Measurements from ENCODE around the gene ATP8A1. TPM values are rescaled to one million over a fixed set of nuclear protein-coding genes. Genes with fewer than 3 reads are reported as not detected.

The ATP8A1 gene
- total and polyA plus RNA-seq, 2 of the 8 experiments (the other 6 are each of a cell fraction or from before 2014, with no cell fraction given), result 3.7 to 14.9 TPM

- Histone ChIP-seq H3K27ac (ENCODE audit: low read depth, low read length) (no peak overlapping the region), H3K9me3 (ENCODE audit: insufficient read depth in 2 of 2, low read depth in 1 of 2, low read length in 1 of 2) (no peaks in the 10 kb centered on the region), H3K4ac (replicated peaks; ENCODE audit: insufficient read length, low read depth, low read length) (no peak overlapping the region), H3K4me2 (ENCODE audit: insufficient read depth in 1 of 2, low read depth in 2 of 2, low read length in 2 of 2) (no peak overlapping the region), H2AK5ac (ENCODE audit: low read depth, low read length) (no peak overlapping the region), H3K4me1 (replicated peaks in 1 of 4; ENCODE audit: control insufficient read depth in 3 of 4, insufficient read depth in 4 of 4, low read length in 3 of 4) (peaks cover 0 to 14% (median 2%) of the 10 kb centered on the region in 4 experiments; a peak in 4 of 7 replicates), H4K20me1 (replicated peaks in 1 of 2; ENCODE audit: control insufficient read depth in 1 of 2, insufficient read depth in 2 of 2, low read length in 2 of 2) (no peaks in the 10 kb centered on the region), H4K91ac (replicated peaks; ENCODE audit: insufficient read length, low read length) (no peak overlapping the region), H3K56ac (replicated peaks; ENCODE audit: insufficient read length, low read depth, low read length) (no peak overlapping the region), H2BK20ac (ENCODE audit: low read length) (no peak overlapping the region), H2BK5ac (ENCODE audit: low read depth, low read length) (no peak overlapping the region), H2BK15ac (ENCODE audit: low read length) (no peak overlapping the region), H2BK120ac (replicated peaks; ENCODE audit: low read depth, low read length) (no peak overlapping the region), H3K36me3 (ENCODE audit: control insufficient read depth in 2 of 4, insufficient read depth in 4 of 4, low read length in 3 of 4) (no peaks in the 10 kb centered on the region), H4K8ac (ENCODE audit: extremely low read depth, insufficient read depth, low read length) (no peak overlapping the region), H3K23ac (ENCODE audit: insufficient read length) (no peak overlapping the region), H3K9ac (replicated peaks in 1 of 4; ENCODE audit: extremely low read depth in 1 of 4, low read depth in 3 of 4, low read length in 3 of 4) (no peak overlapping the region), H3K23me2 (ENCODE audit: low read depth, low read length) (no peaks in the 10 kb centered on the region), H3K14ac (ENCODE audit: insufficient read length) (no peak overlapping the region), H3K79me2 (ENCODE audit: control insufficient read depth in 1 of 2, insufficient read depth in 2 of 2, low read length in 2 of 2) (no peaks in the 10 kb centered on the region), H3K18ac (ENCODE audit: extremely low read depth, low read length) (no peak overlapping the region), H4K5ac (ENCODE audit: insufficient read length, low read depth, low read length) (no peak overlapping the region), H3K27me3 (replicated peaks in 1 of 4; ENCODE audit: control insufficient read depth in 3 of 4, extremely low read depth in 1 of 4, insufficient read depth in 3 of 4, low read length in 3 of 4) (no peaks in the 10 kb centered on the region), H2BK12ac (ENCODE audit: low read depth, low read length) (no peak overlapping the region), H3K4me3 (ENCODE audit: extremely low read depth in 1 of 4, insufficient read depth in 2 of 4, low read depth in 3 of 4, low read length in 4 of 4) (no peak overlapping the region), H3K79me1 (ENCODE audit: low read depth, low read length) (no peaks in the 10 kb centered on the region), H2AFZ (ENCODE audit: low read length) (no peak overlapping the region)
- CTCF ChIA-PET (ENCODE audit: partially characterized antibody), result interaction anchor here (0.9 kb wide), 1 partner anchor 39 kb away, joined by 3 read pairs; no protein-coding TSS in a partner anchor
- WGBS, 2 experiments (ENCODE audit: extremely low coverage in 1 of 2, insufficient coverage in 1 of 2, insufficient read length in 1 of 2, insufficient replicate concordance in 2 of 2, low coverage in 1 of 2, low lambda C conversion rate in 2 of 2, missing lambda C conversion rate in 1 of 2), result 89% methylated on average over 1 of the region's 1 CpG; no CpG with 5 or more reads in 1 of the 2 experiments
- no peak for FAIRE-seq
- no peak for DNase-seq (ENCODE audit: low read depth in 1 of 2, low spot score in 2 of 2)
- POLR2A ChIA-PET (ENCODE audit: partially characterized antibody), result no interaction called here
- TF ChIP-seq SAP30 (IDR thresholded peaks at IDR 0.05; ENCODE audit: insufficient read depth, insufficient replicate concordance, low read length) (no peak), PHF8 (conservative IDR thresholded peaks at IDR 0.05; ENCODE audit: low read depth, low read length) (no peak), CBX8 (IDR thresholded peaks at IDR 0.05; ENCODE audit: borderline replicate concordance, low read depth, low read length) (no peak), EGR1 (IDR thresholded peaks at IDR 0.05; ENCODE audit: borderline replicate concordance, low read depth, low read length) (no peak), SRF (IDR thresholded peaks at IDR 0.05; ENCODE audit: low read depth, low read length) (no peak), TAF7 (optimal IDR thresholded peaks at IDR 0.05; ENCODE audit: borderline replicate concordance, low read depth, low read length) (no peak), SP1 (IDR thresholded peaks at IDR 0.05; ENCODE audit: low read depth, low read length) (no peak), TEAD4 (IDR thresholded peaks at IDR 0.05; ENCODE audit: low read depth, low read length) (no peak), SIRT6 (IDR thresholded peaks at IDR 0.05; ENCODE audit: low read length) (no peak), TBP (IDR thresholded peaks at IDR 0.05; ENCODE audit: low read depth, low read length) (no peak), SP2 (IDR thresholded peaks at IDR 0.05; ENCODE audit: low read length) (no peak), RAD21 (IDR thresholded peaks at IDR 0.05 in 1 of 2, conservative IDR thresholded peaks at IDR 0.05 in 1 of 2; ENCODE audit: low read depth in 2 of 2, low read length in 2 of 2) (no peak)
- TF ChIP-seq, protein P1, sequence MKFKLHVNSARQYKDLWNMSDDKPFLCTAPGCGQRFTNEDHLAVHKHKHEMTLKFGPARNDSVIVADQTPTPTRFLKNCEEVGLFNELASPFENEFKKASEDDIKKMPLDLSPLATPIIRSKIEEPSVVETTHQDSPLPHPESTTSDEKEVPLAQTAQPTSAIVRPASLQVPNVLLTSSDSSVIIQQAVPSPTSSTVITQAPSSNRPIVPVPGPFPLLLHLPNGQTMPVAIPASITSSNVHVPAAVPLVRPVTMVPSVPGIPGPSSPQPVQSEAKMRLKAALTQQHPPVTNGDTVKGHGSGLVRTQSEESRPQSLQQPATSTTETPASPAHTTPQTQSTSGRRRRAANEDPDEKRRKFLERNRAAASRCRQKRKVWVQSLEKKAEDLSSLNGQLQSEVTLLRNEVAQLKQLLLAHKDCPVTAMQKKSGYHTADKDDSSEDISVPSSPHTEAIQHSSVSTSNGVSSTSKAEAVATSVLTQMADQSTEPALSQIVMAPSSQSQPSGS (IDR thresholded peaks at IDR 0.05; ENCODE audit: low read length), result no peak
Observed at GRCh38 chr4:42480281-42480680, 176.6 kb downstream of the ATP8A1 start.
